HG03159 (cell line): ENCODE data around the gene ITPK1.
"Not testable (repeated sequence)": the region's sequence is repeated elsewhere in the genome, so short reads cannot be mapped to it uniquely, and the experiment has no call there.

Source experiments
- ATAC-seq: cut with Tn5 transposase; IDR thresholded peaks from one replicate; pipeline ENCODE4 v1.9.1; 2021; ENCODE audit warnings: mild to moderate bottlenecking, moderate library complexity; ENCODE audit not compliant: unreplicated experiment

ITPK1 gene

DNA sequence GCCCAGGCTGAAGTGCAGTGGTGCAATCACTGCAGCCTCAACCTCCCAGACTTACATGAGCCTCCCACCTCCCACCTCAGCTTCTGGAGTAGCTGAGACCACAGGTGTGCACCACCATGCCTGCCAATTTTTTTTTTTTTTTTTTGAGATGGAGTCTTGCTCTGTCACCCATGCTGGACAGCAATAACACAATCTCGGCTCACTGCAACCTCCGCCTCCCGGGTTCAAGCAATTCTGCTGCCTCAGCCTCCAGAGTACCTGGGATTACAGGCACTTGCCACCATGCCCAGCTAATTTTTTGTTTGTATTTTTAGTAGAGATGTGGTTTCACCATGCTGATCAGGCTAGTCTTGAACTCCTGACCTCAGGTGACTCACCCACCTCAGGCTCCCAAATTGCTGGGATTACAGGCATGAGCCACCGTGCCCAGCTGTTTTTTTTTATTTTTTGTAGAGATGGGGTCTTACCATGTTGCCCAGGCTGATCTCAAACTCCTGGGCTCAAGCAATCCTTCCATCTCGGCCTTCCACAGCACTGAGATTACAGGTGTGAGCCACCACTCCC lies 15.6 kb upstream of the ITPK1 start:
- not testable (repeated sequence) for ATAC-seq

DNA sequence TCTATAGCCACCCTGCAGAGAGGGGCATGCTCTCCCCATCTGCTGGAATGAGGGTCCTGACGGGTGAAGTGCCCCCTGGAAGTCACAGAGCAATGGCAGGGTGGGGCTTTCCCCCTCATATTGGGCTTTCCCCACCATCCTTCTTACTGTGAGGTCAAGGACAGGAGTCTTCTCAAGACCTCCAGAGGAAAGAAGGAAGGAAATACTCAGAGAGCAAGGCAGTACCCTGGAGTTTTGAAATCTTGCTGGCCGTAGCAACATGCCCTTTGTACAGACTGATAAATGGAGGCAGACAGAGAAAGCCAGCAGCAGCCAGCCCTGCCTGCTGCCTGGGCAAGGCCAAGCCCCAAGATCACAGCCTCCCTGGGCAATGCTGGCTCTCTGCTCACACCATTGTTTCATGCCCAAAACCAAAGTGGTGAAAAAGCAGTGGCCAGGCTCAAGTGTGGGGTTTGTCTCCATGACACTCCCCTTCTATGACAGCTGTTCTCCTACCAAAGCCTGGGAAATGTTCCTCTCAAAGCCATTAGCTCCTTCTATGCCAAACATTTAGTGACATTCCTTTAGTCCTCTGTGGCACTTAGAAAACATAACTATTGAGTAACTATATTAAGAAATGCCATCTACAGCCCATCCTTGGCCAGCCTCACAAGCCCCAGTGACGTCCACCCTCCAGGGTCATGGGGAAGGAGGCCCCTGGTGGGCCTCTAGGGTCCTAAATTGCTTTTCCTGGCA lies 13.2 kb upstream of the ITPK1 start:
- no peak for ATAC-seq

DNA sequence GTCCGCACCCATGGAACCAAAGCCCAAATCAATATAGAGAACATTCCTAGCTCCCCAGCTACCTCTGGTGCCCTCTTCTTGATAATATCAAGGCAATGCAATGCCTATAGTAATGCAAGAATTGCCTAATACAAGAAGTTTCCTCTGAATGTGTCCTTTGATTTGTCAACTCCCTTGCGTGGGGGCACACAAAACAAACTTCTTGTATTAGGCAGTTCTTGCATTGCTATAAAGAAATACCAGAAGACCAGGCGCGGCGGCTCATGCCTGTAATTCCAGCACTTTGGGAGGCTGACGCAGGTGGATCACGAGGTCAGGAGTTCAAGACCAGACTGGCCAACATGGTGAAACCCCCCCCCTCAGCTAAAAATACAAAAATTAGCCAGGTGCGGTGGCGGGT lies 10.4 kb upstream of the ITPK1 start:
- ATAC-seq = no peak

GRCh38 chr14:93122826-93123225 lies 7.1 kb upstream of the ITPK1 start:
- no peak for ATAC-seq

DNA sequence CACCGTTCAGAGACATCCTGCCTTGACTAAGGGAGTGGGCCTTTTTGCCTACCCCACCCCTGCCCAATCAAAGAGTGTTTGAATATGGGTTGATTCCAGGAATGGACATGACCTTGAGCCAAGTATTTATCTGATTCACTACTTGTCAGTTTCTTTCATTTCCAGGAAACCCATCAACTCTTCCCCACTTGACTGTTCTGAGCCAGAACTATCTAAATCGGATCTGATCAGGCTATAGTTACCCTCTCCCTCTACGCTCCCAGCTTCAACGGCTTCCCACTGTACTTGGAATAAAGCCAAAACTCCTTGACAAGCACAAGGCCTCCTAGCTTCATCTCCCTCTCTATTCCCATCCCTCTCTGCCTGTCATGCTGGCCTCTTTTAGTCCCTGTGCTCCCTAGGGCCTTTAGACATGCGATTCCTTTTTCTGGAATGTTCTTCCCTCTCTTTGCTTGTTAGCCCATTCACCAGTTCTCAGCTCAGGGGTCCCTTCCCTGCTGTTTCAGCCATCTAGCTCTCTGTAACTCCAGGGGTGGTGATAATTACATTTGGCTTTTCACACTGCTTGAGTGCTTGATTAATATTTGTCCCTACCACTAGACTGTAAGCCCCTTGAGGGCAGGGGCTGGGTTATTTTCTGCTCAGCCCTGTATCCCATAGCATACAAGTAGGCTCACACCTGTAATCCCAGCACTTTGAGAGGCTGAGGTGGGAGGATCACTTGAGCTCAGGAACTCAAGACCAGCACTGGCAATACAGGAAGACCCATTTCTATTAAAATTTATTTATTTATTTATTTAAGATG lies 5.5 kb upstream of the ITPK1 start:
- ATAC-seq = no peak

DNA sequence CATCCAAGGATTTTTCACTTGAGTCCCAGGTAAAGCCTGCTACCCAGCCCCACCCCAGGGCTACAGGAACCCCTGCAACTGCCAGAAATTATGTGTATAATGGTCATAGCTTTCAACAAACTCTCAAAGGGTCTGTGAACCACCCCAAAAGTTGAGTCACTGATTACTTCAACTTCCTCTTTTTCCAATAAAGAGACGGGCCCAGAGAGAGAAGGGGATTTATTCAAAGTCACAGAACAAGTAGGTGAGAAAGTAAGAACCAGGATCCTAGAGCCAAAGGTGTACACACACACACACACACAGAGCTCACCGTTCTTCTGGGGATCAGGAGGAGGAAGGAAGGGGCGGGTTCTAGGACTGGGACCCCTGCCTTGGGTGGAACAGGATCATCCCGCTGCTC lies 4.8 kb upstream of the ITPK1 start:
- no peak for ATAC-seq

DNA sequence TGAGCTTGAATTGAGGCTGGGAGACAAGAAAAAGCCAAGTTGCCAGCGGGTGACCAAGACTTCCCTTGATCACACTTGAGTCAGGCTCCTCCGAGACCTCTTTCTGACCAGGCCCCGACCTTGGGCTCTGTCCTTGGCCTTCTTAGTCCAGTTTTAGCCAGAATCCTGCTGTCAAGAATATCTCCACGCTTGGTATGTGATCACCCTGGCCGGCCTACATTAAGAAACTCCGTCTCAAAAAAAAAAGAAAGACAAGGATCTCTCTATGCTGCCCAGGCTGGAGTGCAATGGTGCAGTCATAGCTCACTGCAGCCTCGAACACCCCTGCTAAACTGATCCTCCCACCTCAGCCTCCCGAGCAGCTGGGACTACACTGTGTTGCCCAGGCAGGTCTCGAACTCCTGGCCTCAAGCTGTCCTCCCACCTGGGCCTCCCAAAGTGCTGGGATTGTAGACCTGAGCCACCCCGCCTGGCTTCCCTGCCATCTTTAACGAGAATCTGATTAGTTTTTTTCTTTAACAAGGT lies 1.0 kb upstream of the ITPK1 start:
- ATAC-seq = no peak

- peak; percentile 62 for ATAC-seq
Observed at GRCh38 chr14:93115069-93115820, 480 bp downstream of the ITPK1 start.

DNA sequence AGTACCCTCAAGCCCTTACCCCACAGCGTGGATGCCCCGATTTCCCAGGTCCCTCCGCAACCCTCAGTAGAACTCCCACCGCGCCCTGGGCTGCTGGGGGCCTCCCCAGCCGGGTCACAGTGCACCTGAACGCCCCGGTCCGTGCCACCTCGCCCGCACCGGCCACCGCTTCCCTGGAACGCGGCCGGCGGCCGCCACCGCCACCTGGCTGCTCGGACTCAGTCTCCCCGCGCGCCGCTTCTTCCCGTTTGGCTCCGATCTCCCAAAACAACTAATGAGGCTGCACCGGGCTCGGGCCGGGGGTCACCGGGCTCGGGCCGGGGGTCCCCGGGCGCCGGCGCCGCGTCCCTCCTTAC lies 1.0 kb downstream of the ITPK1 start:
- ATAC-seq = peak; percentile 5

DNA sequence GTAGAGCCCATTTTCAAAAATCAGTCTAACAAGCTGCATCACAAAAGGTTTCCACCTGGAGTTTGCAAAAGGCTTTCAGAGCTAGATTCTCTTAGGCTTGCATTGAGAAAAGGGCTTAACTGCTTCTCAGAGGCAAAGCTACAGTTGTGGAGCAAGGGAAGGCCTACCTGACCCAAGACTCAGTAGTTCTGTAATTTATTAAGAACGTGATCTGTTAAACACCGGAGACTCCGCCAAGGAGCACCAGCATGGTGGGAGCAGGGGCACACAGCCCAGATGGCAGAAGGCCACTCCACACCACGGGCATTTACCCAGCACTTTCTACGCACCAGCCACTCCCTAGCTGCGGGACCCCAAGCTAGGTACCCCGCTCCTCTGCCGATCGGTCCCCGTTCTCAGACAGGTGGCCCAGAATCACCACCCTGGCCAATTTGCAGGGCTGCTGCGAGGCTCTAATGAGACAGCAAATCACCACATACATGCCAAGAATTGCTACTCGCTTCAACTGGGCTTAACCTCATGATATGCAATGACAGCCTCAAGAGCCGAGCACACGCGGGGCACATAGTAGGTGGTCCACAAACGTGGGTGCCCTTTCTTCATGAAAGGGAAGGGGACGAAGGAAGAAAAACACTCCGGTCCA lies 1.5 kb downstream of the ITPK1 start:
- ATAC-seq = no peak

GRCh38 chr14:93113678-93114067 lies 2.1 kb downstream of the ITPK1 start:
- ATAC-seq = no peak

DNA sequence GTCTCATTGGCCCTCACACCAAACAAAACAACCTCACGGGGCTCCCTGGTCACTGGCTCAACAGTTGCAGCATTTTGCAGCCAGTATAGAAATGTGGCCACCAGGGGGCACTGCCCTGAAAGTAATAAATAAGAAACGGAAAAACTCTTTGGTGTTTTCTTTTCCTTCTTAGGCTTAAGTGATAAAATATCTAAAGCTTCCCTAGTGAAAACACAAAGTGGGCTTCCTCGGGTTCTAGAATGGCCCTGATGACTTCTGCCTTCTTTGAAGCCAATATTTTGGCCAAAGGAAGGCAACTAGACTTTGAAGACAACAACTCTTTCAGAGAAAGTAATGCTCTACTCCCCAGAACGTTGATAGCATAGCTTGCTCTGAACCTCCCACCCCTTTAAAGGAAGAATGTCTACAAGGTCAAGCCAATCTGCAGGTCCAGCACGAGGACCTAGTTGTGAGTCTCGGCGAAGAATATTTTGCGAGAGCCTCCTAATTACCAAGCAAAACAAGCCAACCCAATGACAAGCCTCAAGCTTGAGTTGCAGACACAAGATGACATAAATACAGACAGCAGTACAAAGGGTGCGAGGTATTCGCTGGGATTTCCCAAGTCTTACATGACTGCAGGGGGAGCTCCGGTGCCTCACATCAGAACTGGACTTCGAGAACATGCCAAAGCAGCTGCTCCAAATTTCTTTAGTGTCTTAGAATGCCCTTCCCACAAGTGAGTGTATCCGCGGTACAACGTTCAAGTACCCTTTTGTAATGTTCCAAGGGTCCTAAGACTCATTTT lies 2.6 kb downstream of the ITPK1 start:
- ATAC-seq = no peak

GRCh38 chr14:93111541-93111940 lies 4.2 kb downstream of the ITPK1 start:
- not testable (repeated sequence) for ATAC-seq

GRCh38 chr14:93110856-93111419 lies 4.8 kb downstream of the ITPK1 start:
- no peak for ATAC-seq

GRCh38 chr14:93109572-93110481 lies 5.9 kb downstream of the ITPK1 start:
- no peak for ATAC-seq

DNA sequence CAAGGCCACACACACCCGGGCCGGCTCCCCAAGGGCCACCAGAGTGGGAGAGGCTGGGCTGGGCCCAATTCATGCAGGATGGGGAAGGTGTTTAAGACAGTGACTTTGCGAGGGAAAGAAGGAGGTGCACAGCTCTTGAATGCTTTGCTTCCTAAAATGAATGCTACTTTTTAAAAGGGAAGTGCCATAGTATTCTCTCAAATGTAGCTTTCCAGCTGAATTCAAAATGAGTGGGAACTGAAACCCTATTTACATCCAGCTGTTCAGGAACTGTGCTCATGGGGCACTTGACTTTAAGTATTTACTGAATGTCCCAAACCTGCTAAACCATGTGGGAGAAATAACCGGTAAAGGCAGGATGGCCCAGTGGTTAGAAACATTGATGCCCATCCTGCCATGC lies 7.6 kb downstream of the ITPK1 start:
- no peak for ATAC-seq

DNA sequence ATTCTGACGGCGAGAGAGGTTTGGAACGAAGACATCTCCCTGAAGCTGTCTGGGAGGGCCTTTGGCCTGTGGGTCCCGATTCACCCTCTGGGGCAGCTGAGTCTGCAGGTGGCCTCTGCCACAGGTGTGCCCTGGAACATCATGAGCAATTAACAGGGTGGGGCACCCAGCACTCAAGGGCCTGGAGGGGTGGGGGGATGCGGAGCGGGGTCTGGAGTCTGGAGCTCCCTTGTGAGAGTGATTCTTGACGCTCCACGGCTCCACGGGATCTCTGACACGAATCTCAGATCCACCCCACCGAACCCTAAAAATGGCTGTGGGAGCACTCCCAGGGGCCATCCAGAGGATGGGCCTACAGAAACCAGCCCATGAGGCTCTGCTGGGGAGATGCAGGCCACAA lies 8.3 kb downstream of the ITPK1 start:
- no peak for ATAC-seq

DNA sequence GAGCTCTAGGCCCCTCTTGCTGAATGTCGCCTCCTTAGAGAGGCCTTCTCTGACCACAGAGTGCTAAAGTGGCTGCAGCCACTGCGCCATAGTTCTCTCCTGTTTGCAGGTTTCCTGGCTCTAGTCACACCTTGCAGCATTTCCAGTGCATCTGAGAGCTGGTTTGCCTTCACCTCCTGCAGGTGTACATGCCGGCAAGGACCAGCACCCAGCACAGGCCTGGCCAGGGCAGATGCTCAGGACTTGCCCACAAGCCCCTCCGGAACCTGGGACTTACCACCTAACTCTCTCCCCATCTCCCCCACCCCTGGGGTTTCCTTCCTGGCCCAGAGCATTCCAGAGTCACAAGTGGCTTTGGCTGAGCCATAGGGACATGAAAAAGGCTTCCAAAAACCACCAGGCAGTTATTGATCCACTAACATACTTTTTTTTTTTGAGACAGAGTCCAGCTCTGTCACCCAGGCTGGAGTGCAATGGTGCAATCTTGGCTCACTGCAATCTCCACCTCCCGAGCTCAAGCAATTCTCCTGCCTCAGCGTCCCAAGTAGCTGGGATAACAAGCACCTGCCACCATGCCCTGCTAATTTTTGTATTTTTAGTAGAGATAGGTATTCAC lies 9.1 kb downstream of the ITPK1 start:
- no peak for ATAC-seq
